GM18867 (cell line): Measurements from ENCODE around the gene DNM2.
"Not testable (repeated sequence)": the region's sequence is repeated elsewhere in the genome, so short reads cannot be mapped to it uniquely, and the experiment has no call there.

Source experiments
- ATAC-seq: cut with Tn5 transposase; IDR thresholded peaks from one replicate; pipeline ENCODE4 v1.9.1; 2021; ENCODE audit warnings: mild to moderate bottlenecking, moderate library complexity; ENCODE audit not compliant: unreplicated experiment

DNM2 gene

GRCh38 chr19:10831987-10832938 lies 114.4 kb downstream of the DNM2 start:
- no peak for ATAC-seq

- ATAC-seq = no peak
Observed at GRCh38 chr19:10832939-10833296, 115.0 kb downstream of the DNM2 start.

DNA sequence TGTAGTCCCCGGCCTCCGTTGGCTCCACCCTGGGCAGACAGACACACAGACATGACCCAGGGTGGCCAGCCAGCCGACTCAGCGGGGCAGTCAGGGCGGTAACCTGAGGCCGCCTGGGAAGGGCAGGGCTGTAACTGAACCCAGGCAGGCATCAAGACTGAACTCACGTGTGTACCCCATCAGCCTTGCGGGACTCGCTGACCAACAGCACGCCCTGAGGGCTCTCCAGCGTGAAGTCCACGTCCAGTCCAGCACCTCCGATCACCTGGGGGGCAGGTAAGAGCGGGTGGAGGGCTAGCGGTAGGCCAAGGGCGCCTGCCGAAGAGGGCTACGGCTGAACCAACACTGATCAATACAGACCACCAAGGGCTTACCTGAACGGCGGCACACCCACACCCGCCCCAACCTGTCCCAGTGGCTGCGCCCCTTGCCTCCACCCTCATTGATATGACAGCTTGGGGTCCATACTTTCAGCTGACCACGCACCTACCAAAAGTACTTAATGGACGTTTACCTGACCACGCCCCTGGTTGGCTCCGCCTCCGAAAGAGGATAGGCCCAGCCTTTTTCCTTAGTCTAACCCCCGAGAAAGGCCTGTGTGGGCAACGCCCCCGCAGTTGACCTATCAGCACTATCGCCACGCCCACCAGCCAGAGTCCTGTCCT lies 117.3 kb downstream of the DNM2 start:
- no peak for ATAC-seq

DNA sequence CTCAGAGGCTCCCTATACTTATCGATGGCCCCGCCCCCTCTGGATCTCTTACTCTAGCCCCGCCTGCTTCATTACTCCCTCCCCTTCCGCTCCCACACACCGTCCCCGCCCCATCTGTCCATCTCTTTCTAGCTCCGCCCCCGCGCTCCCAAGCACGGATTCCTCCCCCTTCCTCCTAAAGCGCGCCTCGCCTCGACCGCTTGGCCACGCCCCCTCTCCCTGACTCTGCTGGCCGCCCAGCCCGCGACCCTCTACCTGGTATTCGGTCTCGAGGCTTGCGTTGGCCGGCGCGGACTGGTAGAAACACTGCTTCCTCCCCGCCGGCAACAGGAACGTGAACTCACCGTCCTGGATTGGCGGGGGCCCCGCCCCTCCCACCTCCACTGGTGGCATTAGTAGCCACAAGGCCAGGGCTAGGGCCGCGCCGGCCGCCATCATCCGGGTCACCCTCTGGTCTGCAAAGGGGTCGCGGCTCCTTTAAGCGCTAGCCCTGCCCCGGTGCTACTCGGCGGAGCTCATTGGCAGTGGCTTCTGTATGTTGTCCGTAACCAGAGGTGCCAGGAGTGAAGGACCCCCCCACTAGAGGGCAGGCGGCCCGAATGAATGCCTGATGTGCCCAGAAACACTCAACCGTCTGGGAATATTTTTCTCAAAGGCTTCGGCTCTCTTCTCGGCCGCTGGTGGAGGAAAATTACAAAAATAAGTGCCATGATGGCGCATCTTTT lies 118.0 kb downstream of the DNM2 start, which contains the start of gene TMED1:
TMED1 (minus strand) TSS at position 459 of the 725 bp plus-strand sequence; CDS start at position 438, 21 bp downstream.
- ATAC-seq = peak; percentile 74

DNA sequence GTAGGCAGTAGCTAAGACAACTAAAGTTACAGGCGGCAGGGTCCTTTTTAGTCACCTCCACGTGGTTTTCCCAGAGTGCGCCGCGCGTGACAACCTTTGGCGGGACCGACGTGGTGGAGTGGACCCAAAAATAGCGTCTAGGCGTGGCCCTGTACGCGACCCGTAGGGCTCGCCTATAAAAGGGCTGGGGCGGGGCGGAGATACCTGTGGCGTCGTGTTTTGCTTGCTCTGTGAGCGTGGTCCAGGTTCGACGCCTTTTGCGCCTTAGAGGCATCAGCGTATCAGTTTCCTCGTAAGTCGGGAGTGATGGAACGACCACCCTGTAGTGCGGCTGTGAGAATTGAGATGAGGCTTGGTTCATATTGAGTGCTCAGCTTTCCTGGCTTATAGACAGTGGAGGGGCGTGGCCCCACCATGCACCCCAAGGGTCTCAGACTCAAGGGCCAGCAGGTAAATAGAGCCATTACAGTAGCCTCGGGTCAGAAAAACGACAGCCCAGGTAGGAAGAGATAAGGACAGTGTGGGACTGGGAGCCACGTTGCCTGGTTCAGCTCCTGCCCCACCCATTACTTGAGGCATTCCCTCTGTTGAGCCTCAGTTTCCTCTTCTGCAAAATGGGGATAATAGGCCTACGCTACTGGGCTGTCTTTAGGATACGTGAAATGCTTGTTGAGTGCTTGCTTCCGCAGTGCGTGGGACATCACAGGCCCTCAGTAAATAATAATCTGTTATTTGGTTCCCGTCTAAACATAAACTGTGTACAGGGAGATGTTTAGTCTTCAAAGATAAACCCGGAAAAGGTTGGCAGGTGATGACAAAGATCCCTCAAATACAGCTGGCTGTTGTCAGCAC lies 118.8 kb downstream of the DNM2 start:
- ATAC-seq = peak; percentile 13

- ATAC-seq = not testable (repeated sequence)
Observed at GRCh38 chr19:10837649-10838048, 119.8 kb downstream of the DNM2 start.

- ATAC-seq = no peak
Observed at GRCh38 chr19:10838377-10838776, 120.5 kb downstream of the DNM2 start.

GRCh38 chr19:10839114-10840050 lies 121.5 kb downstream of the DNM2 start:
- ATAC-seq = no peak

DNA sequence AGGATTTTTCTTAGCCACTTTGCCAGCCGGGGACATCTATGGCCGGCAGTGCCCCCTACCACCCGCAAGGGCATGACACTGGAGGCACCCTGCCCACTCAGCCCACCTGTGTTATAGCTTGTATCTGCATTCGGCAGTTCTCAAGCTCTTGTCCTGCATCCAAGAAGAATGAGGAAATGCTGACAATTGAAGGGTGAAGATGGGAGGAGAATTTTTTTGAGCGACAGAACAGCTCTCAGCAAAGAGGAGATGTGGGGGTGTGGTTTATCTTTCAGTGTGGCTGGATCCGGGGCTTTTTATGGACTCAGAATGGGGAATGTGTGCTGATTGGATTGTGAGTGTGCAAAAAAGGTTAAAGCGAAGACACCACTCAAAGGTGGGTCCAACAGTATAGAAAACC lies 124.9 kb downstream of the DNM2 start:
- no peak for ATAC-seq

DNA sequence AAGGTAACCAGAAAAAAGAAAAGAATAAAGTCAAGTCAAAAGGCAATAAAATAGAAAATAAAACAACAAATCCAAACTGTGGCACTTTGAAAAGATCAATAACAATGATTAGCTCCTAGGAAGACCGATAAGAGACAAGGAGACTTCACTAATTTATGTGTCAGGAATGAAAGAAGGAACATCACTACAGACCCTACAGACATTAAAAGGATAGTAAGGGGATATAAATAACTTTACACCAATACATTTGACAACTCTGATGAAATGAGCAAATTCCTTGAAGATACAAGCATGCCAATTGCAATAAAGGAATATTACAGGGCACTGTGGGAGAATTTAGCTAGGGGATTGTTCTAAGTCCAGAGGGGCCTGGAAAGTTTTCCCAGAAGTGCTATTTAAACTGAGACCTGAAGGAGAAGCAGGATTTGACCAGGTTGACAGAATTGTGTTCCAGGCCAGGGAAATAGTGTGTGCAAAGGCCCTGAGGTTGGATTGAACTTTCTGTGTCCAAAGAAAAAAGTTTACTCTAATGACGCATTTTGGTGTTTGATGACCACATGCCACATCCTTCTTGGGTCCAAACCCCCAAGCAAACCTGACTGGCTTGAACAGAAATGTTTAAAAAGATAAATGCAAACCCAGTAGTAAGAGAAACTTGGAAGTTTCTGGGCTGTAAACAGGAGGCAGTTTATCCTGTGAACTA lies 128.8 kb downstream of the DNM2 start:
- ATAC-seq = no peak

- no peak for ATAC-seq
Observed at GRCh38 chr19:10848230-10848856, 130.5 kb downstream of the DNM2 start, which contains the start of gene C19orf38. Gene C19orf38, plus strand, starts transcription at chr19:10848415. Its CDS starts 94 bp downstream, at chr19:10848509.

DNA sequence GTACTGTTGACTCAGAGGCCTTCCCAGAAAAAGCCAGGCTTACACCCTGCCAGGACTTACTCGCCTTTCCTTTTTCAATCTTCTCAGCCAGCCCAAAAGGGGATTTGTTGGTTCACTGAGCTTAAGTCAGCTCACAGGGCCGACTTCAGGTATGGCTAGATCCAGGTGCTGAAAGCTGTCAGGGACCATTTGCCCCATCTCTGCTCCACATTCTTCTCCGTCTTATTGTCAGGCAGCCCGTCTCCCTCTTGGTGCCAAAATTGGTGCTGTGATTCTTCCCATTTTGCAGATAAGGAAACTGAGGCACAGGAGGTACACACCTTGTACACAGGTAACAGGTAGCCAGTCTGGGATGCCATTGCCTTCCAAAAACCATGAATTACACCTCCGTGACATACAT lies 132.8 kb downstream of the DNM2 start:
- no peak for ATAC-seq

DNA sequence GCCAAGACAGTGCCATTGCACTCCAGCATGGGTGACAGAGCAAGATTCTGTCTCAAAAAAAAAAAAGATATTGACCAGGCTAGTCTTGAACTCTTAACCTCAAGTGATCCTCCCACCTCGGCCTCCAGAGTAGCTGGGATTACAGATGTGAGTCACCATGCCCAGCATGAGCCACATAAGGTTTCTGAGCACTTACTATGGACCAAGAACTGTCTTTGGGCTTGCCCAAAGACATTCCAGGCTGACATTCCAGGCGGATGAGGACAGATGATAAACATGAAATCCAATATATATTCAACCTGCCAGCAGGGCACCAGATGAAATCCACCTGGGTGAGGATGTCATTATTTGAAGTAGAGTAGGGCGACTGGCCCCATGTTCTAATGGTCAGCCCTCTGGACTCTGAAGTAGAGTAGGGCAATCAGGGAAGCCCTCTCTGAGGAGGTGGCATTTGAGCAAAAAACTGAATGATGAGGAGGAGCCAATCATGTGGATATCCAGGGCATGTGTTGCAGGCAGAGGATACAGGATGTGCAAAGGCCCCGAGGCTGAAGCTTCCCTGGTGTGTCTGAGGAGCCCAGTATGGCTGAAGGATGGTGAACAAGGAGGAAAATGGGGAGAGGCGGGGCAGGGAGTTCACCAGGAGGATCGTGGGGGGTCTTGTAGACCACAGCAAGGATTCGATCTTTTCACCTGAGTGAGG lies 134.4 kb downstream of the DNM2 start:
- ATAC-seq = no peak

- no peak for ATAC-seq
Observed at GRCh38 chr19:10852941-10853340, 135.1 kb downstream of the DNM2 start.

GRCh38 chr19:10854350-10855089 lies 136.6 kb downstream of the DNM2 start:
- ATAC-seq = no peak

GRCh38 chr19:10855879-10856522 lies 138.1 kb downstream of the DNM2 start:
- no peak for ATAC-seq
